Progenitor cell of endocrine pancreas (in vitro differentiated cells): ENCODE results near the gene NCOA7. TPM values are rescaled to one million over a fixed set of nuclear protein-coding genes. Genes with fewer than 3 reads are reported as not detected.

Experiments
- DNase-seq: peaks from one replicate; pipeline ENCODE4 v3.0.0; 2021; ENCODE audit warnings: low spot score; ENCODE audit not compliant: unreplicated experiment
- H3K27ac Mint-ChIP-seq: 2 replicates; pipeline ENCODE4 v1.8.0; 2021; ENCODE audit warnings: mild to moderate bottlenecking, moderate library complexity, mixed read lengths
- H3K27me3 Mint-ChIP-seq: 2 replicates; pipeline ENCODE4 v1.8.0; 2021; ENCODE audit warnings: mixed read lengths
- H3K36me3 Mint-ChIP-seq: 2 replicates; pipeline ENCODE4 v1.8.0; 2022; ENCODE audit warnings: mixed read lengths; ENCODE audit not compliant: insufficient read depth
- H3K4me1 Mint-ChIP-seq: 2 replicates; pipeline ENCODE4 v1.8.0; 2021; ENCODE audit warnings: low read depth, mixed read lengths
- H3K4me3 Mint-ChIP-seq: 2 replicates; pipeline ENCODE4 v1.8.0; 2021; ENCODE audit warnings: low read depth, mild to moderate bottlenecking, moderate library complexity, mixed read lengths
- H3K9me3 Mint-ChIP-seq: 2 replicates; pipeline ENCODE4 v1.8.0; 2021; ENCODE audit warnings: low read depth, mixed read lengths
- CTCF ChIP-seq: fragments of 200-600 bp; sonication (generic); IDR thresholded peaks from one replicate; pipeline ENCODE4 v1.5.0; 2021; ENCODE audit warnings: antibody characterized with exemption, mild to moderate bottlenecking; ENCODE audit not compliant: unreplicated experiment
- total RNA-seq: library from RNA; stranded (reverse); gene quantifications from 2 replicates; pipeline ENCODE4 v1.2.1, GENCODE V29; 2021

Gene NCOA7
- total RNA-seq, 1 donor from 2014 or later, result 18.0 TPM

GRCh38 chr6:125882243-125882642, 91.5 kb downstream of the NCOA7 start:
- no peak overlapping the region for H3K4me3 Mint-ChIP-seq
- H3K27me3 Mint-ChIP-seq, result no peaks in the 10 kb centered on the region
- peaks cover 9% of the 10 kb centered on the region for H3K36me3 Mint-ChIP-seq
- H3K4me1 Mint-ChIP-seq, result no peaks in the 10 kb centered on the region
- no peak for DNase-seq
- TF ChIP-seq CTCF, result no peak
- no peak overlapping the region for H3K27ac Mint-ChIP-seq
- H3K9me3 Mint-ChIP-seq, result no peaks in the 10 kb centered on the region

- no peaks in the 10 kb centered on the region for H3K4me1 Mint-ChIP-seq
- H3K27me3 Mint-ChIP-seq, result no peaks in the 10 kb centered on the region
- no peak overlapping the region for H3K4me3 Mint-ChIP-seq
- peaks cover 16% of the 10 kb centered on the region for H3K36me3 Mint-ChIP-seq
- no peak for TF ChIP-seq CTCF
- no peak overlapping the region for H3K27ac Mint-ChIP-seq
- no peak for DNase-seq
- no peaks in the 10 kb centered on the region for H3K9me3 Mint-ChIP-seq
Observed at GRCh38 chr6:125884634-125885371, 94.0 kb downstream of the NCOA7 start.

- H3K9me3 Mint-ChIP-seq, result no peaks in the 10 kb centered on the region
- no peak for TF ChIP-seq CTCF
- peaks cover 15% of the 10 kb centered on the region for H3K36me3 Mint-ChIP-seq
- no peak for DNase-seq
- H3K27ac Mint-ChIP-seq, result no peak overlapping the region
- no peak overlapping the region for H3K4me3 Mint-ChIP-seq
- no peaks in the 10 kb centered on the region for H3K4me1 Mint-ChIP-seq
- no peaks in the 10 kb centered on the region for H3K27me3 Mint-ChIP-seq
Observed at GRCh38 chr6:125886021-125886420, 95.3 kb downstream of the NCOA7 start.

DNA sequence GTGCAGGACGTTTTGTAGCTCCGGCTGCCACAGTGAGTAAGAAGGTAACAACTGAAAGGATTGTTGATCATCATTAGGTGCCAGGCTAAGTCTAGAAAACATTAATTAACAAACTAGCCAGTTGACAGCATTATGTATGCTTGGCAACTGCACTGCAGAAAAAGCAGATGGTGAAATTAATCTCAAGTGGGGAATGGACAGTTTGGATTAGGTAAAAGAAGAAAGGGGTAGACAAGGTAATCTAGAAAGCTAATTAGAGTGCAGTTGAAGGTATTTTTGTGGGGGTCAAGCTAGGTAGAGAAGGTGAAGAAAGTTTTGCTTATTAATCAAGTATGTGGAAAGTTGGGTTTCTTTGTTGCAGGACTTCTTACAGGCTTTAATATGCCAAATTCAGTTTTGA, 96.2 kb downstream of the NCOA7 start:
- no peaks in the 10 kb centered on the region for H3K9me3 Mint-ChIP-seq
- H3K4me1 Mint-ChIP-seq, result no peaks in the 10 kb centered on the region
- no peak overlapping the region for H3K27ac Mint-ChIP-seq
- no peak overlapping the region for H3K4me3 Mint-ChIP-seq
- no peak for TF ChIP-seq CTCF
- H3K36me3 Mint-ChIP-seq, result peaks cover 15% of the 10 kb centered on the region
- no peaks in the 10 kb centered on the region for H3K27me3 Mint-ChIP-seq
- no peak for DNase-seq

DNA sequence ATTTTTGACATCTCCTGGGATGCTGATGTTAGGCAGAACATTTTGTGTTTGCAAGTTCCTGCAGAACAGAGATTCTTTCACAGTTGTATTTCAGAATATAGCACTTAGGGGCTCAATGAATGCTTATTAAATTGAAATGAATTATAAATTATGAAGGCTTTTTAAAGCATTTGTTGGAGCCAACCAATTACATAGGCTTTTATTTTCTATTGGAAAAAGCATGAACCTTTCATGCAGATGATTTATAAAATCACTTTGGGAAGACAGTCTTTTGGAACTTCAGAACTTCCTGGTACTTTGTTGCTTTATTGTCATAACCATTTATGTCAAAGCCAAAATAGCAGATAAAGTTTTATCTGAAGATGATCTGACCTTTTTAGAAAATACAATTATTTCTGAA, 96.6 kb downstream of the NCOA7 start:
- Mint-ChIP-seq H3K4me3 (no peak overlapping the region), H3K9me3 (no peaks in the 10 kb centered on the region), H3K36me3 (peaks cover 13% of the 10 kb centered on the region), H3K4me1 (no peaks in the 10 kb centered on the region), H3K27me3 (no peaks in the 10 kb centered on the region), H3K27ac (no peak overlapping the region)
- no peak for DNase-seq
- TF ChIP-seq CTCF, result no peak
